OCI-M1 (cell line): ENCODE measurements around the gene CSHL1.
A peak's percentile ranks its signal among the peaks of the same experiment; 100 is the strongest.
"Not testable (repeated sequence)": the region's sequence is repeated elsewhere in the genome, so short reads cannot be mapped to it uniquely, and the experiment has no call there.

Source experiments
- DNase-seq: peaks from one replicate; lab custom pipeline; 2025; lab: John Stamatoyannopoulos, UW

CSHL1 gene

GRCh38 chr17:63885119-63885518 is 25.9 kb downstream of the CSHL1 start:
- DNase-seq: not testable (repeated sequence)

- not testable (repeated sequence) for DNase-seq
These were observed 28.4 kb downstream of the CSHL1 start for GRCh38 chr17:63882626-63883126.

GRCh38 chr17:63881935-63882601 is 29.0 kb downstream of the CSHL1 start, which contains the start of gene GH2:
TSS of gene GH2 (minus strand) at chr17:63881944. CDS start at chr17:63881801, 143 bp downstream.
- DNase-seq: peak; percentile 64

GRCh38 chr17:63881337-63881736 is 29.7 kb downstream of the CSHL1 start:
- not testable (repeated sequence) for DNase-seq

- no peak for DNase-seq
These were observed 30.4 kb downstream of the CSHL1 start for GRCh38 chr17:63880706-63881105.

GRCh38 chr17:63878413-63878812 is 32.6 kb downstream of the CSHL1 start:
- DNase-seq: not testable (repeated sequence)

- not testable (repeated sequence) for DNase-seq
These were observed 36.4 kb downstream of the CSHL1 start for GRCh38 chr17:63874693-63875092.

GRCh38 chr17:63874061-63874626 is 36.9 kb downstream of the CSHL1 start:
- DNase-seq: not testable (repeated sequence)

- not testable (repeated sequence) for DNase-seq
These were observed 37.5 kb downstream of the CSHL1 start, which contains the start of gene CSH2 for GRCh38 chr17:63873577-63873976. TSS of gene CSH2 (minus strand) at chr17:63873677. CDS start at chr17:63873614, 63 bp downstream.

- not testable (repeated sequence) for DNase-seq
These were observed 39.3 kb downstream of the CSHL1 start for GRCh38 chr17:63871646-63872365.

GRCh38 chr17:63870292-63870665 is 40.8 kb downstream of the CSHL1 start:
- peak; percentile 19 for DNase-seq

GRCh38 chr17:63869491-63870291 is 41.4 kb downstream of the CSHL1 start:
- peak; percentile 6 for DNase-seq

GRCh38 chr17:63866625-63867024 is 44.4 kb downstream of the CSHL1 start:
- DNase-seq: not testable (repeated sequence)
